GM12872 (cell line): Measurements from ENCODE around the gene ZBTB7C.

Experiments
- TF ChIP-seq, protein P1 (sequence below): IDR thresholded peaks from 3 replicates; pipeline ENCODE4 v1.5.1; 2011; ENCODE audit warnings: low read depth, mild to moderate bottlenecking, low read length, moderate library complexity; ENCODE audit not compliant: insufficient read depth

ZBTB7C gene

GRCh38 chr18:48019557-48020325, 389.4 kb downstream of the ZBTB7C start:
- TF ChIP-seq, protein P1, sequence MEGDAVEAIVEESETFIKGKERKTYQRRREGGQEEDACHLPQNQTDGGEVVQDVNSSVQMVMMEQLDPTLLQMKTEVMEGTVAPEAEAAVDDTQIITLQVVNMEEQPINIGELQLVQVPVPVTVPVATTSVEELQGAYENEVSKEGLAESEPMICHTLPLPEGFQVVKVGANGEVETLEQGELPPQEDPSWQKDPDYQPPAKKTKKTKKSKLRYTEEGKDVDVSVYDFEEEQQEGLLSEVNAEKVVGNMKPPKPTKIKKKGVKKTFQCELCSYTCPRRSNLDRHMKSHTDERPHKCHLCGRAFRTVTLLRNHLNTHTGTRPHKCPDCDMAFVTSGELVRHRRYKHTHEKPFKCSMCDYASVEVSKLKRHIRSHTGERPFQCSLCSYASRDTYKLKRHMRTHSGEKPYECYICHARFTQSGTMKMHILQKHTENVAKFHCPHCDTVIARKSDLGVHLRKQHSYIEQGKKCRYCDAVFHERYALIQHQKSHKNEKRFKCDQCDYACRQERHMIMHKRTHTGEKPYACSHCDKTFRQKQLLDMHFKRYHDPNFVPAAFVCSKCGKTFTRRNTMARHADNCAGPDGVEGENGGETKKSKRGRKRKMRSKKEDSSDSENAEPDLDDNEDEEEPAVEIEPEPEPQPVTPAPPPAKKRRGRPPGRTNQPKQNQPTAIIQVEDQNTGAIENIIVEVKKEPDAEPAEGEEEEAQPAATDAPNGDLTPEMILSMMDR, result no peak

GRCh38 chr18:48018851-48019250, 390.3 kb downstream of the ZBTB7C start:
- TF ChIP-seq, protein P1, result no peak

- TF ChIP-seq, protein P1, result no peak
Observed at GRCh38 chr18:48017635-48018034, 391.5 kb downstream of the ZBTB7C start.

GRCh38 chr18:48013162-48013561, 396.0 kb downstream of the ZBTB7C start:
- TF ChIP-seq, protein P1, result no peak

DNA sequence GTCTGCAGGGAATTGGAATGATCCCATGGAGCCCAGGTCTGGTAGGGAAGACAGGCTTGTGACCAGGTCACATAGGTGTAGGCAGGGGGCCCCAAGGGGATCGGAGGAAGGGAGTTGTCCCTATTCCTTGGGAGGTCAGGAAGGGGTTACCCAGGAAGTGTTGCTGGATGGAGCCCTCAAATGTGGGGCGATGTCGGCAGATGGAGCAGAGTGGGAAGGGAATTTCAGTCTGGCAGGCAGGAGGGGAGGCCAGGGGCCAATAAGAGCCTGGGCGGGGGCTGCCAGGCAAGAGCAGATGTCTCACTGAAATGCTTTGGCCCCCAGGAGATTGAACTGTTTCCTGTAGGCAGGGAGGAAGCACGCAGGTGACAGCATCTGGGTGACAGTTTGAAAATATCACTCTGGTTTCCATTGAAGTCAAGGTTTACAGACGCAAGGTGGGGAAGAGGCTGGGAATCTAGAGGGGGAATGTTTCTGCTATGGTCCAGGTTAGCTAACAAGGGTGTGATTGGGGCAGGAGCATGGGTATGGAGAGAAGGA, 397.2 kb downstream of the ZBTB7C start:
- TF ChIP-seq, protein P1, result no peak

DNA sequence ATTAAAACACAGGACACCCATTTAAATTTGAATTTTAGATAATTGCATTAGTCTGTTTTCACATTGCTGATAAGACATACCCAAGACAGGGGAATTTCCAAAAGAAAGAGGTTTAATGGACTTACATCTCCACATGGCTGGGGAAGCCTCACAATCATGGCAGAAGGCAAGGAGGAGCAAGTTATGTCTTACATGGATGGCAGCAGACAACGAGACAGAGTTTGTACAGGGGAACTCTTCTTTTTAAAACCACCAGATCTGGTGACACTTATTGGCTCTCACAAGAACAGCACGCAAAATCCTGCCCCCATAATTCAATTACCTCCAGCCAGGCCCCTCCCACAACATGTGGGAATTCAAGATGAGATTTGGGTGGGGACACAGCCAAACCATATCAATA, 398.9 kb downstream of the ZBTB7C start:
- TF ChIP-seq, protein P1, result no peak

DNA sequence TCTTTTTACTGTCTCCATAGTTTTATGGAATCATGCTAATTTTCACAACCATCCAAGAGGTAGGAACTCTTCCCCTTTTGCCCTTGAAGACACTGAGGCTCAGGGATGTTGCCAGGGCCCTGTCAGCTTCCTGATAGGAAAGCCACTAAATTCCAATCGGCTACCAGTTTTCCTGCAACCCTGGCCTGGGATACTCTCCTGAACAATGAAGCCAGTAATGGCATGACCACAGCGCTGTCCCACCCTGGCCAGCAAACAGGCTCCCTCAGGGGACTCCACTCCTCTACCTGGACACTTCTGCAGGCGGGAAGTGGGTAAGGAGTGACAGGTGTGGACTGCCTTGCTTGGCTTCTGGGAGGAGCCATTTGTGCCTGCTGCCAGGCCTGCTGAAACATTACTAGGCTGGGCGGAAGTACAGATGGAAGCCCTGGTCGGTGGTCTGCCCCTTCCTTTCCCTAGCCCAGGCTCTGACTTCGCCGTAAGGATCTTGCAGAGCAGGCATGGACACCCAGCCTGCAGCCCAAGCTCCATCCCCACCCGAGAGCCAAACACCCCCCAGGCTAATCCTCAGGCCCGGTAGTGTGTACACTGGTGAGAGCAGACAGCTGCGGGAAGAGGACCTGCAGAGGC, 400.0 kb downstream of the ZBTB7C start:
- TF ChIP-seq, protein P1, result no peak
